Cerebellar nuclear complex (tissue), 1 donor: ENCODE data around the gene CIBAR2.

Experiments used
- DNase-seq, 2 experiments: peaks; one replicate each; lab custom pipeline; 2025; lab: John Stamatoyannopoulos, UW

CIBAR2 gene

GRCh38 chr16:85144026-85144915 lies 32.0 kb upstream of the CIBAR2 start:
- DNase-seq, result no peak

- DNase-seq, result no peak
These were observed 30.5 kb upstream of the CIBAR2 start for GRCh38 chr16:85142771-85143211.

- no peak for DNase-seq
These were observed 29.8 kb upstream of the CIBAR2 start for GRCh38 chr16:85142129-85142513.

DNA sequence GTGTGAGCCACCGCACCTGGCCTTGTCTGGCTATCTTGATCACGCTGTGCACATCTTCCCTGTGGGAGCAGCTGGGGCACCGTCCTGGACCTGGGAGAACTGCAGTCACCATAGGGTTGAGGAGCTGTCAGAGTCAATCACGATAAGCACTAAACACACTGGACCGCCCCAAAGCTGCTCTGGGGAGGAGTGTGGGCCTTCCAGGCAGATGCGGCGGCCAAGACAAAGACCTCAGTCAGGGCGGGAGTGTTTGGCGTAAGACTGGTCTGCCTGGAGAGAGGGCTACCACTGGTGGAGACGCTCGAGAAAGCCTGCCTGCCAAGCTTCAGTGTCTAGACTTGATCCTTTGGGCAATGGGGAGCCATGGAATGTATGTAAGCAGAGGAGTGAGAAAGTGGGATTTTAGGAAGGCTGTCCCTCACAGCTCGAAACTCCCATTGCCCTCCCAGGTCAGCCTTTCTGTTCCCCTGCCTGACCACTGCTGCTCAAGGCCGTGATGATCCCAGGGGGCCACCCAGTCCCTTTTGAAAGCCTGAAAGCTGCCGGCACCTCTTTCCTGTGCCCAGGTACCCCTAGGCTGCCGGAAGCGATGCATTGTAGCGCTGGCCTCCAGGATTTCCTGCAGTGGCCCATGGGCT lies 29.3 kb upstream of the CIBAR2 start:
- DNase-seq, result no peak

DNA sequence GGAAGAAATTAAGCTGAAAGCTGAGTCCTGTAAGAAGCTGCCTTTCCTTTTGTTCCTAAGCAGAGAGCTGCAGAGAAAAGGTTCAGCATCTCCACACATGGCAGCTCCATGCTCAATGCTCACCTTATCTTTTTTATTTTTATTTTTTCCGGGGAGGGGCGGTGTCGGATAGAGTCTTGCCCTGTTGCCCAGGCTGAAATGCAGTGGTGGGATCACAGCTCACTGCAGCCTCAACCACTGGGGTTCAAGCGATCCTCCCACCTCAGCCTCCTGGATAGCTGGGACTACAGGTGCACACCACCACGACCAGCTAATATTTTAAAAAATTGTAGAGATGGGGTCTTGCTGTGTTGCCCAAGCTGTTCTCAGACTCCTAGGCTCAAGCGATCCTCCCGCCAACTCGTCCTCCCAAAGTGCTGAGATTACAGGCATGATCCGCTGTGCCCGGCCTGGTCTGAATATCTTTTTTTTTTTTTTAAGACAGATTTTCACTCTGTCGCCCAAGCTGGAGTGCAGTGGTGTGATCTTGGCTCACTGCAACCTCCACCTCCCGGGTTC lies 28.3 kb upstream of the CIBAR2 start:
- DNase-seq, result no peak

DNA sequence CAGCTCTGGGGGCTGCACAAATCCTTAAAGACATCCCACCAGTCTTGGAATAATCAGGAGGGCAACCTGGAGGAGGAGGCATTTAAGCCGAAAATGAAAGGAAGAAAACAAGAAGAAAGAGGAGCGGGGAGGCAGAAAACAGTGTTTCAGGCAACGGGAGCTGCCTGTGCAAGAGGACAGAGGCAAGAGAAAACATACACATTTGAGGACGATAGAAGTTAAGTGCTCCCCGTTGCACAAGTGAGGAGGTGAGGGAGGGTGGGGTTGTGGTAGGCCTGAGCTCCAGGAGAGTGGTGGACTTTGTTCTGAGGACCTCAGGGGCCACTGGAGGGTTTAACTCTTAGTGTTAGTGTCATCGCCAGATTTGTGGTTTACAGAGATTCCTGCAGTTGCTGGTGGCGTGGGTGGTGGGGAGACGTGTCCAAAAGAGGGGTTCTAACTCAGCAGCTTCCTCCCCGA lies 27.6 kb upstream of the CIBAR2 start:
- DNase-seq, result no peak

DNA sequence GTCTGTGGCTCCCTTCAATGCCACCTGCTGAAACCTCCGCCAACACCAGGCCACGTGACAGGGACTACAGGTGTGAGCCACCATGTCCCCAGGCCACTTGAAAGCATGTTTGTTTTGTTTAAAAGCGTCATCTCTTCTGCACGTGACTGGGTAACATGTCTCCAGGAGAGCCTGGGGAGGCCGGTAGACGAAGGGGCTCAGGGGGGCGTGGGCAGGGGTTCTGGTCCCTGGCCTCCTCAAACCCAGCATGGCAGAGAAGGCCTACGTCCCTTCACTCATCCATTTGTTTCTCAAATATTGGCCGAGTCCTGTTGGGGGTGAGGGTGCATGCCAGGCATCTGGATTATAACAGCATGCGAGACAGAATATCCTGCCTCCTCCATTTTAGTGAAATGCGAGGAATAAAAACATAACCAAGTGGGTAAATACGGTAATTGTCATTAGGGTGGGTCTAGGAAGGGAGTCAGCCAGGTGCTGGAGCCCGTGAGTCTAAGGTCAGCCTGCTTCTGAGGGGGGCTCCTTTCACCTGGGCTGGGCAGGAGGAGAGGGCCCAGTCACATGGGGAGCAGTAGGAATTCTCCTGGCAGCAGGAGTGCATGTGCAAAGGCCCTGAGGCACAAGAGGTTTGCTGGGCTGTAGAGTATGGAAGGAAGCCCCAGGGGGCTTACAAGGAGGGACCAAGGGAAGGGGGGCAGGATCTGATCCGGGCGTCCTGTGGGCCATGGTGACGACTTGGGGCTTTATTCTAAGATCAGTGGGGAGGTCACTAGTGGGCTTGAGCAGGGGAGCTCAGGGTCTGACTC lies 26.8 kb upstream of the CIBAR2 start:
- no peak for DNase-seq

GRCh38 chr16:85138073-85138824 lies 26.0 kb upstream of the CIBAR2 start:
- no peak for DNase-seq

- no peak for DNase-seq
These were observed 25.2 kb upstream of the CIBAR2 start for GRCh38 chr16:85137323-85138072.

DNA sequence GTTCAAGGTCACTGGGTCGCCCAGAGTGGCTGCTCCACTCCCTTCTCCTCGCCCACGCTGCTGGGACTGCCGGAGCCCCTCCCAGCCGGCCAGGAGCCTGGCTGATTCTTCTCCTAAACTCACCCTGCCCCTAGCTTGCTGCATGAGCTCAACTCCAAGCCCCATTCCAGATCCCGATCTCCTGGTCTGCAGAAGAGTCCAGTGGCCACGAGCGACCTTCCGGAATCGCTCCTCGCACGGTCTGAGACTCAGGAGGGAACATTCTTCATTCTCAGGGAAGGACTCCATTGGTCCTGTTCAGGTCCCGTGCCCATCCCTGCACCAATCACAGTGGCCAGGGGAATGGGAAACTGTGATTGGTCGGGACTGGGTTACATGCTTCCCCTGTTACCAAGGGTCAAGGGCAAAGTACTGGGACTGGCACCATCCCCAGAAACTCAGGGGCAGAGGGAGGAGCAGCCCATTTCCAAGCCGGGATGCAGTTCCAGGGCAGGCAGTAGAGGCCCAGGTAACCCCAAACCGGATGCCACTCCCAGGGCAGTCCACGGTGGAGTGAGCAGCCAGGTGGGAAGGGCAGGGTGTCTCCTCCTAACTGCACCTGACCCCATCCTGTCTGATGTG lies 24.5 kb upstream of the CIBAR2 start:
- no peak for DNase-seq

DNA sequence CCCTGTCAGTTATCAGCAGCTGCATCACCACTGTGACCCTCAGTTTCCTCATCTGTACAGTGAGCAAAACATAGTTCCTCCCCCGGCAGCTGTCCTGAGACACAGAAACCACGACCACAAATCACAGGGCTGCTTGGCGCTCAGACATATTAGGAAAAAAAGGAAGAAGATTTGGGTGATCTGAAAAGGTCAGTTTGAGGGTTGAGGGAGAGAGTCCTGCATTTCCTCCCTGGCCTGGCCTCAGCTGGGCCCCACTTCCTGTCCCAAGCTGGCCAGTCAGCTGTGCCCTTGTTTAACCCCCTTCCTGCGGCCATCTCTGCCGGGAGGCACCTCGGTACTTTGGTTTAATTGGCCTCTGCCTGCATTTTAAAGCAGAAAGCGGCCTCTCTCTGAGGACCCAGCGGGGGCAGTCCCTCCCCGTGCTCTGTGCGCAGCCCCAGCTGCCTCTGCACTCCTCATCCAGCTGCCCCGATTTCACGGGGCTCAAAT lies 24.0 kb upstream of the CIBAR2 start:
- no peak for DNase-seq

DNA sequence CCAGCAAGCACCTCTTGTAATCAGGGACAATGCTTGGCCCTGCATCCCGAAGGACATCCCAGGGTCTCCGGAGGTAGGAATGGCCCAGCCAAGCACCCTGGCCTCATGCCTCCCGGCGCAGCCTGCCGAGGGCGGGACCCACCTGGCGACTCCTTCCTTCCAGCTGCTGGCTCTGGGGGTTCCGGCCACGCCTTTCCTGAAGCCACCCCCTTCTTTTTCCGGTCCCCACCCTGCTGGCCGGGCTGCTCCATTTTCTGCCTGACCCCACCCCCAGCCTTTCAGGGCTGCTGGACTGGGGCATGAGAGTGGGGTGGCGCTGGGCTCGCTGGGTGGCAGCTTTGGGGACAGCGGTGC lies 22.5 kb upstream of the CIBAR2 start:
- DNase-seq, result no peak

- DNase-seq, result no peak
These were observed 22.0 kb upstream of the CIBAR2 start for GRCh38 chr16:85134076-85134788.

DNA sequence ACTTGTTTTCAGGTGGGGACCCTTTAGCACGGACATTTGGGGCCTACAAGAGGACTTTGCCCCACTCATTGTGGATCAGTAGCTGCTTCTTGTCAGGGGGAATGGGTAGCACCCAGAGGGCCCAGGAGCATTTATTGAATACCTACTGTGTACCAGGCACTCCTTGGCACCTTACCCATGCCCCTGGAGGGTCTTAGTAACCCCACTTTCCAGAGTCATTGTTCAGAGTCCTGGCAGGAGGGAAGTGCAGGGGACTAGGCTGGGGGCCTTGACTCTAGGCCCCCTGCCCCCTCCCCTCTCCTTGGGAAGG lies 21.0 kb upstream of the CIBAR2 start:
- no peak for DNase-seq

- no peak for DNase-seq
These were observed 20.4 kb upstream of the CIBAR2 start for GRCh38 chr16:85132456-85133289.

DNA sequence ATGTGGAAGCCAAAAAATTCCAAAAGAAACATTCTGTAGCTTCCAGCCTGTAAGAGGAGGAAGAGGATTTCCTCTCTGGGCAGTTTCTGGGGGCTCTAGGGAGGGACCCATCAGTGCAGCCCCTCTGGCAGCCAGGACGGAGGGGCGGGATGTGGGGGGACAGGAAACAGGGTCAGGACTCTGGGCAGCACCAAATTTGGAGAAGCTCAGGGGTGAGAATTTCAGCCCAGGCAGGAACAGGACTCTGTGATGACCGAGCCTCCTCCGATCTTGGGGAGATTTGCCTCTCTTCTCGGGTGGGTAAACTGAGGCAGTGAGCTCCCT lies 18.4 kb upstream of the CIBAR2 start:
- DNase-seq, result no peak

- no peak for DNase-seq
These were observed 17.8 kb upstream of the CIBAR2 start for GRCh38 chr16:85129876-85130704.
